ENCODE data around the gene PDCD1.
"Not testable (repeated sequence)": the region's sequence is repeated elsewhere in the genome, so short reads cannot be mapped to it uniquely, and the experiment has no call there.

Gene PDCD1

DNA sequence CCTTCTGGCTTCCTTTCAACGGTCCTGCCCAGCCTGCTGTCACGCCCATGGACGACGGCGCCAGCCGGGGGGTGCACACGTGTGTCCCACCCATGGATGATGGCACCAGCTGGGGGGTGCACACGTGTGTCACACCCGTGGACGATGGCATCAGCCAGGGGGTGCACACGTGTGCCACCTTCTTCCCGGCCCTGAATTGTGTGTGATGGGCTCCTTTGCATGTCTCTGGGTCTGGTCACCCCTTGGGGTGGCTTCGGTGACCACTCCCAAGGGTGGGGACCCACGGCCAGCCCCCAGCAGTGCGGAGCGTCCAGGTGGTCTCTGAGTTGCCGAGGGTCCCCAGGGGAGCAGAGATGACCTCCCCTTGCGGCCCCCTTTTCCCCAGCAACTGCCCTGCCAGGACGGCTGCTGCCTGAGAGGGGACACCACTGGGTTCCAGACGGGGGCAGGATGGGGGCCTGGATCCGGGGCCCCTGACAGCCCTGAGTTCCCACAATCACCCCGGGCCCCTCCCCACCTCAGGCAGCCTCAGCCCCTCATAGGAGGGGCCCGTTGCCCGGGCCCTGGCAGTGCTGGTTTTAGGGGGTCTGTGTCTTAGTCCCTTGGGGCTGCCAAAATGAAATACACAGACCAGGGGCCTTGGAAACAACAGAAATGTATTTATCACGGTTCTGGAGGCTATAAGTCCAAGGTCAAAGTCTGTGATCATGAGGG, 40.3 kb downstream of the PDCD1 start:
- H3K36me3 Mint-ChIP-seq (ENCODE audit: low read depth), result no peaks in the 10 kb centered on the region
- peaks cover 7% of the 10 kb centered on the region for H3K9me3 Mint-ChIP-seq
- no peaks in the 10 kb centered on the region for H3K27me3 Mint-ChIP-seq (ENCODE audit: low read depth)
- DNase-seq (ENCODE audit: low spot score), result no peak
- no peak overlapping the region for H3K27ac Mint-ChIP-seq
- H3K4me3 Mint-ChIP-seq, result no peak overlapping the region
- H3K4me1 Mint-ChIP-seq (ENCODE audit: low read depth), result no peaks in the 10 kb centered on the region

- not testable (repeated sequence) for H3K9me3 Mint-ChIP-seq; H3K4me3 Mint-ChIP-seq; DNase-seq (ENCODE audit: low spot score); H3K36me3 Mint-ChIP-seq (ENCODE audit: low read depth); H3K4me1 Mint-ChIP-seq (ENCODE audit: low read depth); H3K27ac Mint-ChIP-seq; H3K27me3 Mint-ChIP-seq (ENCODE audit: low read depth)
These were observed 40.9 kb downstream of the PDCD1 start for GRCh38 chr2:241817821-241818215.

- Mint-ChIP-seq H3K4me1 (ENCODE audit: low read depth) (no peaks in the 10 kb centered on the region), H3K9me3 (no peaks in the 10 kb centered on the region), H3K27ac (no peak overlapping the region), H3K36me3 (ENCODE audit: low read depth) (no peaks in the 10 kb centered on the region), H3K27me3 (ENCODE audit: low read depth) (no peaks in the 10 kb centered on the region), H3K4me3 (peak overlapping the region; percentile 2)
- no peak for DNase-seq (ENCODE audit: low spot score)
These were observed 41.4 kb downstream of the PDCD1 start for GRCh38 chr2:241817126-241817820.

GRCh38 chr2:241816431-241817121, 42.1 kb downstream of the PDCD1 start:
- no peak overlapping the region for H3K27ac Mint-ChIP-seq
- H3K4me3 Mint-ChIP-seq, result no peak overlapping the region
- H3K9me3 Mint-ChIP-seq, result no peaks in the 10 kb centered on the region
- H3K4me1 Mint-ChIP-seq (ENCODE audit: low read depth), result no peaks in the 10 kb centered on the region
- DNase-seq (ENCODE audit: low spot score), result peak; percentile 2
- H3K27me3 Mint-ChIP-seq (ENCODE audit: low read depth), result no peaks in the 10 kb centered on the region
- no peaks in the 10 kb centered on the region for H3K36me3 Mint-ChIP-seq (ENCODE audit: low read depth)

DNA sequence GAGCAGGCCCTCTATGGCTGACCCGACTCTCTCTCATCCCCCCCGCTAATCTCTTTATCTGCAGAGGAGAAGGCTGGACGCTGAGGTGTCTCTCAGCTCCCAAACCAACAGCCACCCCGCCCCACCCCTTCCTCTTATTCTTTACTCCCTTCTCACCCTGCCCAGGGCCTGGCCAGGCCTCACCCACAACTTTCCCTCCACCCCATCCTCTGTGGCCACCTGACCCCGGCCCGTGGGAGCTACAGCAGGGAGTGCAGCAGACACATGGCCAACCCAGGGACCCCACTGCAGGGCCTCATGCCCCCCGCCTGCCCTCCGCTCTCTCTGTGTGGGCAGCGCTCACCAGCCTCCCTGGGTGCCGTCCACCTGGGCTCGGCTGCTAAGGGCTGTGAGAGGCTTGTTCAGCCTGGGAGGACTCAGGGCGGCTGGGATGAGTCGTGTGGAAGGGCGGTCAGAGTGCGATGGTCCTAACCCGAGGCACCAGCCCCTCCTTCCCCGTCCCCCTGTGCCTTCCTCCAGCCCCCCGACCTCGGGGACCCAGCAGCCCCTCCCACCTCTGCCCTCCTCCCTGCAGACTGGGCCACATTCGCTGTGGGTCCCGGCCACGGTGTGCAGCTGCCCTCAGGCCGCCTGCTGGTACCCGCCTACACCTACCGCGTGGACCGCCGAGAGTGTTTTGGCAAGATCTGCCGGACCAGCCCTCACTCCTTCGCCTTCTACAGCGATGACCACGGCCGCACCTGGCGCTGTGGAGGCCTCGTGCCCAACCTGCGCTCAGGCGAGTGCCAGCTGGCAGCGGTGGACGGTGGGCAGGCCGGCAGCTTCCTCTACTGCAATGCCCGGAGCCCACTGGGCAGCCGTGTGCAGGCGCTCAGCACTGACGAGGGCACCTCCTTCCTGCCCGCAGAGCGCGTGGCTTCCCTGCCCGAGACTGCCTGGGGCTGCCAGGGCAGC, 42.9 kb downstream of the PDCD1 start:
- Mint-ChIP-seq H3K4me3 (no peak overlapping the region), H3K27ac (no peak overlapping the region)

GRCh38 chr2:241814643-241815476, 43.8 kb downstream of the PDCD1 start:
- H3K4me1 Mint-ChIP-seq (ENCODE audit: low read depth), result no peaks in the 10 kb centered on the region
- no peak overlapping the region for H3K4me3 Mint-ChIP-seq
- H3K27me3 Mint-ChIP-seq (ENCODE audit: low read depth), result no peaks in the 10 kb centered on the region
- DNase-seq (ENCODE audit: low spot score), result no peak
- no peaks in the 10 kb centered on the region for H3K36me3 Mint-ChIP-seq (ENCODE audit: low read depth)
- peak overlapping the region; percentile 49 for H3K27ac Mint-ChIP-seq
- no peaks in the 10 kb centered on the region for H3K9me3 Mint-ChIP-seq

More for the DNA sequence above, 42.9 kb downstream of the PDCD1 start:
- DNase-seq (ENCODE audit: low spot score), result peak; percentile 2
- Mint-ChIP-seq H3K27me3 (ENCODE audit: low read depth) (no peaks in the 10 kb centered on the region), H3K36me3 (ENCODE audit: low read depth) (no peaks in the 10 kb centered on the region), H3K4me1 (ENCODE audit: low read depth) (no peaks in the 10 kb centered on the region), H3K9me3 (no peaks in the 10 kb centered on the region)

- Mint-ChIP-seq H3K27ac (no peak overlapping the region), H3K4me1 (ENCODE audit: low read depth) (no peaks in the 10 kb centered on the region), H3K36me3 (ENCODE audit: low read depth) (no peaks in the 10 kb centered on the region), H3K4me3 (no peak overlapping the region), H3K27me3 (ENCODE audit: low read depth) (no peaks in the 10 kb centered on the region), H3K9me3 (no peaks in the 10 kb centered on the region)
- DNase-seq (ENCODE audit: low spot score), result no peak
These were observed 44.4 kb downstream of the PDCD1 start for GRCh38 chr2:241814393-241814642.

DNA sequence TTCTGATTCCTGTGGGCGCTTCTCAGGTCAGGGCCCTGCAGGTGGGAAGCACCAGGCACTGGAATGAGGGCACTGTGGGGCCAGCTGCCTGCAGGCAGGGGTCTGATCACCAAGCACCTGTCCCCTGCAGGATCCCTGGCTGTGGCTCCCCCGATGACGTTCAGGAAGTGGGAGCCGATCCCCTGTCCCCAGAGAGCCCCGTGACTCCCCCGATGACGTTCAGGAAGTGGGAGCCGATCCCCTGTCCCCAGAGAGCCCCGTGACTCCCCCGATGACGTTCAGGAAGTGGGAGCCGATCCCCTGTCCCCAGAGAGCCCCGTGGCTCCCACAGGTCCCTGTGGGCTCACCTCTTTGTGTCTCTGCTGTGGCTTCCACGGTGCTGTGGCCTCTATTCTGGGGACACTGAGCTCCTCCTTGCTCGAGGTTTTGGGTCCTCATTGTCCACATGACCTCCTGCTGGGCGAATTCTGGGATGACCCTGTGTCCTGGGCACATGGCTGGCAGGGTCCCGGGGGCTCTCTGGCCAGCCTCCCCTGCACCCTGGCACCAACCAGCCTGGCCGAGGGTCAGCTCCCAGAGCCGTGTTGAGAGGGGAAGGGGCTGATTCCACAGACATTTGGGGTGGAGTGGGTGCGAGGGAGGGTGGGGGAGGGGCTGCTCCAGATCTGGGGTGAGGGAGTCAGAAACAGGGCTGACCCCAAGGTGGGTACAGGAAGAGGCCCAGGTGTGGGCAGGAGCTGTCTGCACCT, 44.9 kb downstream of the PDCD1 start:
- Mint-ChIP-seq H3K4me1 (ENCODE audit: low read depth) (no peaks in the 10 kb centered on the region), H3K9me3 (no peaks in the 10 kb centered on the region), H3K27ac (no peak overlapping the region), H3K27me3 (ENCODE audit: low read depth) (no peaks in the 10 kb centered on the region), H3K4me3 (no peak overlapping the region), H3K36me3 (ENCODE audit: low read depth) (no peaks in the 10 kb centered on the region)
- no peak for DNase-seq (ENCODE audit: low spot score)

- Mint-ChIP-seq H3K27ac (no peak overlapping the region), H3K36me3 (ENCODE audit: low read depth) (no peaks in the 10 kb centered on the region), H3K27me3 (ENCODE audit: low read depth) (no peaks in the 10 kb centered on the region), H3K4me3 (no peak overlapping the region), H3K4me1 (ENCODE audit: low read depth) (no peaks in the 10 kb centered on the region), H3K9me3 (no peaks in the 10 kb centered on the region)
- DNase-seq (ENCODE audit: low spot score), result no peak
These were observed 45.7 kb downstream of the PDCD1 start for GRCh38 chr2:241812730-241813643.

DNA sequence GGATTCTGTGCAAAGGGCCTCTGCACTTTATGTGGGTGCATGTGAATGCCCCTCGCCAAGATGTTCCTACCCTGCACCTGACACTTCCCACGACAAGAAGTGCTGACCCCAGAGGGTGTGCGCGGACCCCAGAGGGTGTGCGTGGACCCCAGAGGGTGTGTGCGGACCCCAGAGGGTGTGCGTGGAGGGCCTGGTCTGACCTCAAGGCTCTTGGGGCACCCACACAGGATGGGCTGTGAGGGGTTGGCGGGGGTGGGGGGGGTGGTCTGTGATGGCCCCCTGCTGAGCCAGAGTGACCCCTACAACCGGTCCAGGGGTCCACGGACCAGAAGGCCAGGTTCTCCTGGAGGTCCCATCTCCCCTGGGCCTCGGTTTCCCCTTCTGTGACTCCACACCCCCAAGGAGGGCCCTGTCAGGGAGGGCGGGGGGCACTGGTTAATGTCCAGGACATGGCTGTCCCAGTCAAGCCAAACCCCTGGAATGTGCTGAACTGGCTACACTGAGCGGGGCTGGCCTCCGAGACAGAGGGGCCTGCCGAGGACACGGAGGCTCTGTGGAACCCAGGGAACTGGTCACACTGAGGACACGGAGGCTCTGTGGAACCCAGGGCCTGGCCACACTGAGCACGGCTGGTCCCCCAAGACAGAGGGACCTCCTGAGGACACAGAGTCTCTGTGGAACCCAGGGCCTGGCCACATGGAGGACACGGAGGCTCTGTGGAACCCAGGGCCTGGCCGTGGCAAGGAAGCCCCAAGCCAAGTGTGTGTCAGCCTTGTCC, 46.6 kb downstream of the PDCD1 start:
- Mint-ChIP-seq H3K27me3 (ENCODE audit: low read depth) (no peaks in the 10 kb centered on the region), H3K27ac (no peak overlapping the region), H3K36me3 (ENCODE audit: low read depth) (no peaks in the 10 kb centered on the region), H3K4me3 (no peak overlapping the region), H3K9me3 (no peaks in the 10 kb centered on the region), H3K4me1 (ENCODE audit: low read depth) (no peaks in the 10 kb centered on the region)
- DNase-seq (ENCODE audit: low spot score), result no peak

DNA sequence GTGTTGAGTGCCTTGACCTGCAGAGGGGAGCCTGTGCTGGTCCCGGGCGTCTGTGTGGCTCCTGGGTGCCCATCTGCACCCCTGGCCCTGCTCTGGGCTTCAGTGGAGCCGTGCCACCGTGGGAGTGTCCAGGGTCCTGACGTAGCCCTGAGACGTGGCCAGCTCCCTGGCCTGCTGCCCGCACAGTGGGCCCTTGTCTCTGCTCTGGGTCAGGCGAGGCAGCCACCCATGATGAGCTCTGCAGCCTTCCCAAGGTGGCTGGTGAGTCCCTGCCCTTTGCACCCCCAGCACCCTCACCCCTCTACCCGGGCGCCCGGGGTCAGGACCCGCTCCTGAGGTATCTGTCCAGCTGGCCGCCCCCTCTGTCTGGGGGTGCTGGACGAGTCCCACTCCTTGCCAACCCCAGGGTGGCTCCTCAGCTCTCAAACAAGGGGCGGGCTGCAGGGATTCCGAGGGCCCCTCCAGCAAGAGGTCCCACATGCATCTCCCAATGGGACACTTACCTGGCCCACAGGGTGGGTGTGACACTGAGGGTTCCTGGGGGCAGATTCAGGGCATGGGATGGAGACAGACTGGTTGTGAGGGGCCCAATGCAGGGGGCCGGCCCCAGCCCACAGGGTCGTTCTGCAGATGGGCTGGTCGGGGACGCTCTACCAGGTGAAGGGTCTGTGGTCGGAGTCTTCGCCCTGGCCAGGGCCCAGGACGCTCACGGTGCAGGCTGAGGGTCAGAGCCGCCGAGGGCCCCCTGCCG, 47.3 kb downstream of the PDCD1 start:
- no peaks in the 10 kb centered on the region for H3K36me3 Mint-ChIP-seq (ENCODE audit: low read depth)
- no peaks in the 10 kb centered on the region for H3K27me3 Mint-ChIP-seq (ENCODE audit: low read depth)
- no peak for DNase-seq (ENCODE audit: low spot score)
- H3K27ac Mint-ChIP-seq, result no peak overlapping the region
- no peaks in the 10 kb centered on the region for H3K9me3 Mint-ChIP-seq
- H3K4me1 Mint-ChIP-seq (ENCODE audit: low read depth), result no peaks in the 10 kb centered on the region
- H3K4me3 Mint-ChIP-seq, result no peak overlapping the region
